Neural progenitor cell (in vitro differentiated cells): ENCODE data around the gene SAMD4A. TPM values are rescaled to one million over a fixed set of nuclear protein-coding genes. Genes with fewer than 3 reads are reported as not detected.

Experiments
- DNase-seq: peaks from one replicate; pipeline ENCODE4 v3.0.0-alpha.2; 2016; ENCODE audit warnings: low spot score
- H2AFZ ChIP-seq: fragments of 200-600 bp; sonication (generic); replicated peaks from 2 replicates; pipeline ENCODE4 v1.6.1; 2016; ENCODE audit warnings: antibody characterized with exemption
- H3F3A ChIP-seq: fragments of 200-600 bp; sonication (generic); 2 replicates; pipeline ENCODE4 v1.6.1; 2016; ENCODE audit warnings: antibody characterized with exemption, low read depth
- H3K27ac ChIP-seq: fragments of 200-600 bp; sonication (generic); 2 replicates; pipeline ENCODE4 v1.5.1; 2016; ENCODE audit warnings: mild to moderate bottlenecking
- H3K27me3 ChIP-seq: fragments of 200-600 bp; sonication (generic); 2 replicates; pipeline ENCODE4 v1.6.1; 2016; ENCODE audit warnings: mild to moderate bottlenecking, moderate library complexity
- H3K36me3 ChIP-seq: fragments of 200-600 bp; sonication (generic); 2 replicates; pipeline ENCODE4 v1.5.1; 2016
- H3K4me1 ChIP-seq: fragments of 200-600 bp; sonication (generic); 2 replicates; pipeline ENCODE4 v1.6.1; 2016; ENCODE audit warnings: mixed run types
- H3K4me2 ChIP-seq: fragments of 200-600 bp; sonication (generic); 2 replicates; pipeline ENCODE4 v1.6.1; 2016
- H3K4me3 ChIP-seq: fragments of 200-600 bp; sonication (generic); 2 replicates; pipeline ENCODE4 v1.5.1; 2016
- H3K79me2 ChIP-seq: fragments of 200-600 bp; sonication (generic); 2 replicates; pipeline ENCODE4 v1.6.1; 2016; ENCODE audit warnings: low read depth
- H3K9ac ChIP-seq: fragments of 200-600 bp; sonication (generic); 2 replicates; pipeline ENCODE4 v1.6.1; 2016
- H3K9me3 ChIP-seq: fragments of 200-600 bp; sonication (generic); 2 replicates; pipeline ENCODE4 v1.5.1; 2016; ENCODE audit warnings: low read depth
- H4K20me1 ChIP-seq: fragments of 200-600 bp; sonication (generic); 2 replicates; pipeline ENCODE4 v1.6.1; 2016; ENCODE audit warnings: low read depth
- H3K27ac Mint-ChIP-seq: 3 replicates; pipeline ENCODE4 v1.8.0; 2021; ENCODE audit warnings: mixed read lengths
- H3K27me3 Mint-ChIP-seq: 2 replicates; pipeline ENCODE4 v1.8.0; 2022; ENCODE audit warnings: low read depth, mild to moderate bottlenecking, inconsistent platforms, moderate library complexity, mixed read lengths; ENCODE audit not compliant: insufficient read depth
- H3K36me3 Mint-ChIP-seq: 3 replicates; pipeline ENCODE4 v1.8.0; 2021; ENCODE audit warnings: mixed read lengths
- H3K4me1 Mint-ChIP-seq: 3 replicates; pipeline ENCODE4 v1.8.0; 2021; ENCODE audit warnings: mixed read lengths
- H3K4me3 Mint-ChIP-seq: 3 replicates; pipeline ENCODE4 v1.8.0; 2021; ENCODE audit warnings: mild to moderate bottlenecking, moderate library complexity, mixed read lengths
- H3K9me3 Mint-ChIP-seq: 3 replicates; pipeline ENCODE4 v1.8.0; 2020; ENCODE audit warnings: mixed read lengths
- CTCF ChIP-seq: fragments of 200-600 bp; sonication (generic); IDR thresholded peaks from 2 replicates; pipeline ENCODE4 v1.5.1; 2017; ENCODE audit warnings: antibody characterized with exemption, mild to moderate bottlenecking
- EZH2 ChIP-seq: fragments of 200-600 bp; sonication (generic); IDR thresholded peaks from 2 replicates; pipeline ENCODE4 v1.6.1; 2017; ENCODE audit warnings: antibody characterized with exemption, mild to moderate bottlenecking, moderate library complexity
- EZH2phosphoT487 ChIP-seq: fragments of 200-600 bp; sonication (generic); IDR thresholded peaks from 2 replicates; pipeline ENCODE4 v1.6.1; 2017; ENCODE audit warnings: antibody characterized with exemption
- total RNA-seq: library from RNA; depleted of rRNA; stranded (reverse); fragments of >200 nt; gene quantifications from 2 replicates; pipeline ENCODE4 v1.2.3, GENCODE V29; 2015; ENCODE audit warnings: low replicate concordance

SAMD4A gene
- total RNA-seq, 1 donor from 2014 or later: 4.3 TPM

- Histone ChIP-seq H3K4me2 (no peak overlapping the region), H3K27me3 (no peaks in the 10 kb centered on the region), H3K4me1 (no peaks in the 10 kb centered on the region), H3K9me3 (no peaks in the 10 kb centered on the region), H3F3A (no peaks in the 10 kb centered on the region), H4K20me1 (no peaks in the 10 kb centered on the region), H3K36me3 (no peaks in the 10 kb centered on the region), H3K79me2 (no peaks in the 10 kb centered on the region), H3K27ac (no peak overlapping the region), H3K9ac (no peak overlapping the region), H2AFZ (no peak overlapping the region), H3K4me3 (no peak overlapping the region)
- DNase-seq: no peak
- no peak overlapping the region for H3K27ac Mint-ChIP-seq
- no peak overlapping the region for H3K4me3 Mint-ChIP-seq
- TF ChIP-seq EZH2 (no peak), EZH2phosphoT487 (no peak), CTCF (no peak)
- H3K27me3 Mint-ChIP-seq: no peaks in the 10 kb centered on the region
- H3K4me1 Mint-ChIP-seq: peaks cover 5% of the 10 kb centered on the region
- no peaks in the 10 kb centered on the region for H3K36me3 Mint-ChIP-seq
- H3K9me3 Mint-ChIP-seq: no peaks in the 10 kb centered on the region
These were observed 168.5 kb downstream of the SAMD4A start for GRCh38 chr14:54735424-54735823.

- DNase-seq: no peak
- H3K4me3 Mint-ChIP-seq: no peak overlapping the region
- no peak overlapping the region for H3K4me3 ChIP-seq
- no peaks in the 10 kb centered on the region for H3K9me3 ChIP-seq
- H3K4me1 Mint-ChIP-seq: peaks cover 2% of the 10 kb centered on the region
- H3K27me3 Mint-ChIP-seq: no peaks in the 10 kb centered on the region
- TF ChIP-seq EZH2phosphoT487 (no peak), EZH2 (no peak), CTCF (no peak)
- H3F3A ChIP-seq: no peaks in the 10 kb centered on the region
- H3K9me3 Mint-ChIP-seq: no peaks in the 10 kb centered on the region
- H3K36me3 Mint-ChIP-seq: no peaks in the 10 kb centered on the region
- no peaks in the 10 kb centered on the region for H3K79me2 ChIP-seq
- no peak overlapping the region for H3K27ac Mint-ChIP-seq
- no peaks in the 10 kb centered on the region for H3K36me3 ChIP-seq
- no peak overlapping the region for H3K27ac ChIP-seq
- H3K4me2 ChIP-seq: no peak overlapping the region
- no peak overlapping the region for H2AFZ ChIP-seq
- no peak overlapping the region for H3K9ac ChIP-seq
- no peaks in the 10 kb centered on the region for H3K4me1 ChIP-seq
- no peaks in the 10 kb centered on the region for H4K20me1 ChIP-seq
- H3K27me3 ChIP-seq: no peaks in the 10 kb centered on the region
These were observed 170.3 kb downstream of the SAMD4A start for GRCh38 chr14:54737132-54737711.

- Histone ChIP-seq H3K79me2 (no peaks in the 10 kb centered on the region), H3K9ac (no peak overlapping the region), H3K4me1 (no peaks in the 10 kb centered on the region), H3K4me3 (no peak overlapping the region), H3K36me3 (no peaks in the 10 kb centered on the region), H3F3A (no peaks in the 10 kb centered on the region), H3K27me3 (no peaks in the 10 kb centered on the region), H3K9me3 (no peaks in the 10 kb centered on the region), H3K27ac (no peak overlapping the region), H3K4me2 (no peak overlapping the region), H2AFZ (no peak overlapping the region), H4K20me1 (no peaks in the 10 kb centered on the region)
- Mint-ChIP-seq H3K27me3 (no peaks in the 10 kb centered on the region), H3K27ac (no peak overlapping the region), H3K4me3 (no peak overlapping the region), H3K36me3 (no peaks in the 10 kb centered on the region), H3K4me1 (peaks cover 2% of the 10 kb centered on the region), H3K9me3 (no peaks in the 10 kb centered on the region)
- no peak for TF ChIP-seq EZH2
- no peak for TF ChIP-seq CTCF
- TF ChIP-seq EZH2phosphoT487: no peak
- DNase-seq: no peak
These were observed 171.1 kb downstream of the SAMD4A start for GRCh38 chr14:54738009-54738408.
